Calu3 (cell line): Measurements from ENCODE around the gene DMD. TPM values are rescaled to one million over a fixed set of nuclear protein-coding genes. Genes with fewer than 3 reads are reported as not detected.

Experiments
- BruUV-seq: library from RNA; stranded (reverse); fragments of 400-500 nt; replicated peaks from 2 replicates; lab custom pipeline; 2021; lab: Mats Ljungman, UMichigan
- CTCF ChIA-PET: fragments of 300-600 bp; sonication (Branson Sonifier 250); formaldehyde crosslinking; loops from one replicate; lab custom pipeline; 2022; ENCODE audit warnings: antibody characterized with exemption; lab: Charles Lee
- DNase-seq: peaks from one replicate; pipeline ENCODE4 v3.0.0; 2022
- H3K27ac Mint-ChIP-seq: one replicate; pipeline ENCODE4 v1.8.0; 2022; ENCODE audit warnings: mixed read lengths; ENCODE audit not compliant: unreplicated experiment
- H3K27me3 Mint-ChIP-seq: one replicate; pipeline ENCODE4 v1.8.0; 2022; ENCODE audit warnings: mixed read lengths; ENCODE audit not compliant: unreplicated experiment
- H3K36me3 Mint-ChIP-seq: one replicate; pipeline ENCODE4 v1.8.0; 2022; ENCODE audit warnings: mild to moderate bottlenecking, moderate library complexity, mixed read lengths; ENCODE audit not compliant: insufficient read depth, unreplicated experiment
- H3K4me1 Mint-ChIP-seq: one replicate; pipeline ENCODE4 v1.8.0; 2022; ENCODE audit warnings: mild to moderate bottlenecking, low read depth, mixed read lengths; ENCODE audit not compliant: unreplicated experiment
- H3K4me3 Mint-ChIP-seq: one replicate; pipeline ENCODE4 v1.8.0; 2022; ENCODE audit warnings: mild to moderate bottlenecking, low read depth, moderate library complexity, mixed read lengths; ENCODE audit not compliant: unreplicated experiment
- H3K9me3 Mint-ChIP-seq: one replicate; pipeline ENCODE4 v1.8.0; 2022; ENCODE audit warnings: low read depth, mixed read lengths; ENCODE audit not compliant: unreplicated experiment
- CTCF ChIP-seq: fragments of 200-600 bp; IDR thresholded peaks from one replicate; pipeline ENCODE4 v1.8.0; 2022; ENCODE audit warnings: antibody characterized with exemption; ENCODE audit not compliant: unreplicated experiment
- intact Hi-C: fragments of 100-400 bp; cut with micrococcal nuclease; formaldehyde crosslinking; loops from one replicate; pipeline ENCODE4 v1.10.0; 2022; ENCODE audit not compliant: unreplicated experiment
- total RNA-seq: library from RNA; stranded (reverse); gene quantifications from 2 replicates; pipeline ENCODE4 v1.2.3, GENCODE V29; 2022

Gene DMD
- total RNA-seq, 1 experiment from 2014 or later, result 11.6 TPM

GRCh38 chrX:31506360-31506759 lies 1705.0 kb downstream of the DMD start:
- Mint-ChIP-seq H3K4me1 (peaks cover 29% of the 10 kb centered on the region), H3K27ac (no peak overlapping the region), H3K27me3 (no peaks in the 10 kb centered on the region), H3K4me3 (no peak overlapping the region), H3K36me3 (no peaks in the 10 kb centered on the region), H3K9me3 (no peaks in the 10 kb centered on the region)
- CTCF ChIA-PET, result no interaction called here
- intact Hi-C loops, result loop anchor here (5.0 to 10.0 kb wide), 3 partner anchors 101 to 232 kb away; no protein-coding TSS in a partner anchor
- no peak for DNase-seq
- no TSS peak for BruUV-seq
- no peak for TF ChIP-seq CTCF

- no peak overlapping the region for H3K27ac Mint-ChIP-seq
- no peak for DNase-seq
- CTCF ChIA-PET, result no interaction called here
- BruUV-seq, result no TSS peak
- no peaks in the 10 kb centered on the region for H3K27me3 Mint-ChIP-seq
- TF ChIP-seq CTCF, result no peak
- no peaks in the 10 kb centered on the region for H3K9me3 Mint-ChIP-seq
- peaks cover 33% of the 10 kb centered on the region for H3K4me1 Mint-ChIP-seq
- no peaks in the 10 kb centered on the region for H3K36me3 Mint-ChIP-seq
- H3K4me3 Mint-ChIP-seq, result no peak overlapping the region
- intact Hi-C loops, result loop anchor here (10.0 kb wide), 2 partner anchors 154 to 226 kb away; no protein-coding TSS in a partner anchor
Measured at GRCh38 chrX:31500921-31501320, 1710.4 kb downstream of the DMD start.

GRCh38 chrX:31499109-31499508 lies 1712.2 kb downstream of the DMD start:
- Mint-ChIP-seq H3K4me1 (peaks cover 33% of the 10 kb centered on the region), H3K27ac (peak overlapping the region; percentile 71), H3K4me3 (no peak overlapping the region), H3K27me3 (no peaks in the 10 kb centered on the region), H3K36me3 (no peaks in the 10 kb centered on the region), H3K9me3 (no peaks in the 10 kb centered on the region)
- DNase-seq, result peak; percentile 11
- TF ChIP-seq CTCF, result no peak
- intact Hi-C loops, result no loop called here
- no TSS peak for BruUV-seq
- CTCF ChIA-PET, result interaction anchor here (0.7 to 1.4 kb wide), 2 partner anchors 9 to 15 kb away, joined by 3 to 6 read pairs; no protein-coding TSS in a partner anchor

GRCh38 chrX:31497086-31497485 lies 1714.3 kb downstream of the DMD start:
- Mint-ChIP-seq H3K4me3 (no peak overlapping the region), H3K36me3 (no peaks in the 10 kb centered on the region), H3K27ac (peak overlapping the region; percentile 19), H3K4me1 (peaks cover 33% of the 10 kb centered on the region), H3K27me3 (no peaks in the 10 kb centered on the region), H3K9me3 (no peaks in the 10 kb centered on the region)
- no TSS peak for BruUV-seq
- no peak for TF ChIP-seq CTCF
- no peak for DNase-seq
- intact Hi-C loops, result no loop called here
- CTCF ChIA-PET, result no interaction called here
